NCI-H524 (cell line): ENCODE results near the gene SP9.

Experiments used
- DNase-seq, 2 experiments: peaks; one replicate each; lab custom pipeline; 2025; lab: John Stamatoyannopoulos, UW

Gene SP9

DNA sequence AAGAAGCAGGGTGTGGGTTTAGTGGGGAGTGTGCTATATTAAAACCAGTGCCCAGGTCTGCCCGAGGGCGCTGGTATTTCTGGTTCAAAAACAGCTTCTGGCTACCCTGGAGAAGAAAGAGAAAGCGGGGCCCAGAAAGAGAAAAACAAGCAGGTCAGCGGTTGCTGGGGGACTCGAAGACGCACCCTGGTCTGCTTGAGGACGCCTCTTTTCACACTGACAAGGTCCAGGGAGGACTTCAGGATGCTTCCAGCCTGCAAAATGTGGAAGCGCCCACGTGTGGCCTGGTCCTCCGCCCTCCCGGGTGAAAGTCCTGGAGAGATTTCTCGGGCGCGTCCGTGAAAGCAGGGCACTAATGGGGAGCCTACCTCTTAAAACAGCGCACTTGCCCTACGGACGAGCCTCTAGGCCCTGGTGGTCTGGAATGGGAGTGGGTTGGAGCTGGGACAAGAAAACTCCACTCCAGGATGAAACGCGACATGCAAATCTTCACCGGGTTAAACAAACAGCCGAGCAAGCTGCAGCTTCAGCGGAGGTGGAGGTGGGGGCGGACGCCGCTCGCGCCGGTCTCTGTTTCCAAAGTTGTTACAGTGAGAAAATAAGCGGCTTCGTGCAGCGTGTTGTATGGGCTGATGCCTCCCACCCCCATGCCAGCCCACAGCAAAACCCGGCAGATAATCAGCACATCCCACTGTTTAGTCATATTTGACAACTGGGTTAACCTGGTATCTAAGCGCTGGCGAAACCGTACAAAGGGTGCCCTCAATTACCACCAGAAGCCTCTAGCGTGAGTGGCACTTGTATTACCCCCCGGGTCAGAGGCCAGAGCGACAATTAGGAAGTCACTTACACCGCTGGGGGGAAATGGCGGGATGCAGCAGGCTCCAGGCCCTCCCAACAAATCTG, 1.1 kb upstream of the SP9 start:
- no peak for DNase-seq

DNA sequence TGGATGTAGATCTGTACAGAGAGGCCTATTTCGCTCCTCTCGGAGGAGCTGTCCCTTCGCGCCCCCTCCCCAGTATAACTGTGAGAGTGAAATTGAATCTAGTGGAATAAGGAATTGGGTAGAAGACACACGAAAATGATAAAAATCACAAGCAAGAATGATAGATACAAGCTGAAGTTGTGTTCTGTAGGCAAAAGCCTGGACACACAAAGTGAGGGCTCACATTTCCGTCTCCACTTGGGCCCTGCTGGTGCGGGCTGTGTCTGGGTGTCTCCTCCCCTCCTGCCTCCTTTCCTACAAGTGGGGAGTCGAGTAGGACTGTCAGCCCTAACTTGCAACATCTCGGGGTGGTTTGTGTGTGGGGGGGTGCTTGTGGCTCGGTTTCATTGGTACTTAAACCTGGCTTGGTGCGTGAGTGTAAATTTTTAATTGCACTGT, 457 bp upstream of the SP9 start:
- no peak for DNase-seq

DNA sequence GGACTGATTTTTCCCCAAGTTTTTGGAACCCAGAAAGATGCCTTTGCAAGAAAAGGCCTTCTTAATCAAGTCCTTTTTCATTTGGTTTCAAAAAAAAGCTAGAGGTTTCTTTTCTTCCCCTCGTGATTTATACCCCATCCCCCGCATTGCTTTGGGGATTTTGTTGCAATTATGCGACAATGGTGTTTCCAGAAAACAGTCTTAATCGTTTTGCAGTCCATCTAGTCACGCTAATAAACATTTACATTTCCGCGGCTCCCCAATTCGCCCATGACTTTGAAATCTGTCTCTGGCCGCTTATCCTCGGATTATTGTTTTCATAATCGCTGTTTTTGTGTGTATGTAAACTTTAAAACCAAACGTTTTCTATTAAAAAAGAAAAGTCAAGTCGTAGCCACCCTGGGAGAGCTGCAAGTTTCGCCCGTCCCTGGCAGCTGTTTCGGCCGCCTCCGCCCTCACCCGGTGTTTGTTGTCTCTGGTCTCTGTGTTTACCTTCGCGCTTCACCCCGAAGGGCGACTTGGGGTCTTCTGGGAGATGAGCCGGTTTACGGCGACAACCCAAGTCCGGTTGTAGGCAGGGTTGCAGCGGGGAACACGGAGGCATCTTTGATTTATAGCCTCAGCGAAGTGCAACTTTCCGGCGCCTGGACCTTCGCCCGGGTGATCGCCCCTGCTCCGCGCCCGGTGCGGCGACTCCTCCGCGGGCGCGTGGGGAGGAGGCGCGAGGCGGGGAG, 667 bp downstream of the SP9 start:
- peak in 1 of 2 experiments; percentile 17 for DNase-seq

DNA sequence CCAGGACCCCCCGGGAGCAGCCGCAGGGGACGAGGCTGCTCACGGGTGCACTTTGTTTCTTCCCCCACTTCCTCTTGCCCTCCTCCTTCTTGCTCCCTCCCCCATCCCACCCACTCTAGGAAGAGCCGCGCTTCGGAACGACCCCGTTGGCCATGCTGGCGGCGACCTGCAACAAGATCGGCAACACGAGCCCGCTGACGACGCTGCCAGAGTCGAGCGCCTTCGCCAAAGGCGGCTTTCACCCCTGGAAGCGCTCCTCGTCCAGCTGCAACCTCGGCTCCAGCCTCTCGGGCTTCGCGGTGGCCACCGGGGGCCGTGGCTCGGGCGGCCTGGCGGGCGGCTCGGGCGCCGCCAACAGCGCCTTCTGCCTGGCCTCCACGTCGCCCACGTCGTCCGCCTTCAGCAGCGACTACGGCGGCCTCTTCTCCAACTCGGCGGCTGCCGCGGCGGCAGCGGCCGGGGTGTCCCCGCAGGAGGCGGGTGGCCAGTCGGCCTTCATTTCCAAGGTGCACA, 1.3 kb downstream of the SP9 start:
- DNase-seq: peak; percentile 16 to 41

DNA sequence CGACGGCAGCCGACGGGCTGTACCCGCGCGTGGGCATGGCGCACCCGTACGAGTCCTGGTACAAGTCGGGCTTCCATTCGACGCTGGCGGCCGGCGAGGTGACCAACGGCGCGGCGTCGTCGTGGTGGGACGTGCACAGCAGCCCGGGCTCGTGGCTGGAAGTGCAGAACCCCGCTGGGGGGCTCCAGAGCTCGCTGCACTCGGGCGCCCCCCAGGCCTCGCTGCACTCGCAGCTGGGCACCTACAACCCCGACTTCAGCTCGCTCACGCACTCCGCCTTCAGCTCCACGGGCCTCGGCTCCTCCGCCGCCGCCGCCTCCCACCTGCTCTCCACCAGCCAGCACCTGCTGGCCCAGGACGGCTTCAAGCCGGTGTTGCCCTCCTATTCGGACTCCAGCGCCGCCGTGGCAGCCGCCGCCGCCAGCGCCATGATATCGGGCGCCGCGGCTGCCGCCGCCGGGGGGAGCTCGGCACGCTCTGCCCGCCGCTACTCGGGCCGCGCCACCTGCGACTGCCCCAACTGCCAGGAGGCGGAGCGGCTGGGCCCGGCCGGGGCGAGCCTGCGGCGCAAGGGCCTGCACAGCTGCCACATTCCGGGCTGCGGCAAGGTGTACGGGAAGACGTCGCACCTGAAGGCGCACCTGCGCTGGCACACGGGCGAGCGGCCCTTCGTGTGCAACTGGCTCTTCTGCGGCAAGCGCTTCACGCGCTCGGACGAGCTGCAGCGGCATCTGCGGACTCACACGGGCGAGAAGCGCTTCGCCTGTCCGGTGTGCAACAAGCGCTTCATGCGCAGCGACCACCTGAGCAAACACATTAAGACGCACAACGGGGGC, 2.0 kb downstream of the SP9 start:
- DNase-seq: peak; percentile 48 to 75

DNA sequence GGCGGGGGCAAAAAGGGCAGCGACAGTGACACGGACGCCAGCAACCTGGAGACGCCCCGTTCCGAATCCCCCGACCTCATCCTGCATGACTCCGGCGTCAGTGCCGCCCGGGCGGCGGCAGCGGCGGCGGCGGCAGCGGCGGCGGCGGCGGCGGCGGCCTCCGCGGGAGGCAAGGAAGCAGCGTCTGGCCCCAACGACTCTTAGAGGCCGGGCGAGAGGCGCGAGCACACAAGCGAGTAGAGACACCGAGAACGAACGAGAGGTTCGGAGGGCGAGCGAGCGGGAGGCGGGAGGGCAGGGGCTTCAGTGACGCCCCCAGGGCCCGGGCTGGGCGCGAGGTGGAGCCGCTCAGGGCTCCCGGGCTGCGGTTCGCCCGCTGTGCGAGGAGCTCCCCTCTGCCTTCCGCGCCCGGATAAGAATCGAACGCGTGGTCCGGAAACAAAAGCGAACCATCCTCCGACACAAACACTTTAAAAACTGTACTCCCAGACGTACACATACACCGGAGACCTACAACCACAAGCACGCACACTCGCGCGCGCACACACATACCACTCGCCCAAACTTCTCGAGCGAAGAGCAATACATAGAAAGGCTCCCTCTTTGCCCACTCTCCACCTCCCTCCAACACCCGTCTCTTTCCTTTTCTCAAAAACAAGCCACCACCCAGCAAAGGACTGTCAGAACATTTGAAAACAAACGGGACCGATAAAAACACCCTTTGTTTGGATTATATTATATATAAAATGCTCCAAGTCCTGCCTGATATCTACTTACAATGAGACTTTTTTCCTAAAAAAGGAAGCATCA, 2.8 kb downstream of the SP9 start:
- peak; percentile 26 to 54 for DNase-seq

DNA sequence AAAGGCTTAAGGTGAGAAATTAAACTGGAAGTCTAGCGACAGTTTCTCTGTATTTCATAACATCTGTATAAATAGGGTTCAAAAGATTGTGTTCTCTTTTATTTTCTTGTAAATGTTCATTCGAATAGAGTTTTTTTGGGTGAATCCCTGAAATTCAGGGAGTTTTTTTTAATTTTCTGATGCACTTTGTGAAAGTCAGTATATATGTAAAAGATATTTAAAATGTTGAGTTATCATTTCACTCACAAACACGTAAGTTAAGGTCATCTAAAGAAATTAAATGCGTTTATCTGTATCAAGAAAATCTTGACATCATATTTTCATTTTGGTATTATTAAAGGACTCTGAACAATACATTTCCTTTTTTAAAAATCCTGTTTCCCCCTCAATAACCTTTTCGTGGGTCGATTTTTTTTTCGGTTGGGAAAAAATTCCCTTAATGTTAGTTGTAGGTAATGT, 3.4 kb downstream of the SP9 start:
- no peak for DNase-seq

DNA sequence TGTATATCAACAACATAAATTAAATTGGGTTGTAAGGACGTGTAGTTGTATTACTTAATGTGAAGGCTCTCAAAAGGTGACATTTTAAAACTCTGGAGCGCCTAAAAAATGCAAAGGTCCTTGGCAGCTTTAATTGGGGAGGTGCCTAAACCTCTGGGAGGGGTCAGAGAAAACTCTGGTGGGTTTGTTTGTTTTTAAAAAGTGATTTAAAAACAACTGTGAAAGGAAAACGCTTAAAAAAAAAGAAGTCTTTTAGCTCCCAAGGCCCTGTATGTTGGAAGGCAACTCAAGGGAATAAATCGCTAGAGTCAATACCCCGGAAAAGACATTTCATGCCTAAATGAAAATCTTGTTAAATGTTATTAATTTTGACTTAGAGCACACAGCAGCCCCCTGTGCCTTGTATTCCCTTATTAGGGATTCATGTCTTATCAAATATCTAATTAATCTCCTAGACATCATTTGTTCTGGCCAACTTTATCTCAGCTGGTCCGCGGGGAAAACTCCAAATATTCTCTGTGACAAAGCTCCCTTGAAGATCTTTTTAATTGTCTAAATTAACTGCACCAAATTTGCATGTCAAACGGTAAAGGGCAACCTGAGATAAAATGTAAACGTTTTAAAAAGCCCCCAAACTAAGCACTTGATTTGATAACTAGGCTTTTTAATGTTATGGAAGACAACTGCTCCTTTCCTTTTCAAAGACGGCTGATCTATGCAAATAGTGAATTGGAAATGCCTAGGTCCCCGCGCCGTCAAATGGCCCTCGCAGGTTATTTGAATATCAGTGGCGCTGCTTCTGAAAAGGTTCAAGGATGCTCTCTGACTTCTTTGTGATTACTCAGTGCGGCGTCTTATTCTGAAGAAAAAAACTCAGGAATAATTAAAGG, 4.2 kb downstream of the SP9 start:
- no peak for DNase-seq

DNA sequence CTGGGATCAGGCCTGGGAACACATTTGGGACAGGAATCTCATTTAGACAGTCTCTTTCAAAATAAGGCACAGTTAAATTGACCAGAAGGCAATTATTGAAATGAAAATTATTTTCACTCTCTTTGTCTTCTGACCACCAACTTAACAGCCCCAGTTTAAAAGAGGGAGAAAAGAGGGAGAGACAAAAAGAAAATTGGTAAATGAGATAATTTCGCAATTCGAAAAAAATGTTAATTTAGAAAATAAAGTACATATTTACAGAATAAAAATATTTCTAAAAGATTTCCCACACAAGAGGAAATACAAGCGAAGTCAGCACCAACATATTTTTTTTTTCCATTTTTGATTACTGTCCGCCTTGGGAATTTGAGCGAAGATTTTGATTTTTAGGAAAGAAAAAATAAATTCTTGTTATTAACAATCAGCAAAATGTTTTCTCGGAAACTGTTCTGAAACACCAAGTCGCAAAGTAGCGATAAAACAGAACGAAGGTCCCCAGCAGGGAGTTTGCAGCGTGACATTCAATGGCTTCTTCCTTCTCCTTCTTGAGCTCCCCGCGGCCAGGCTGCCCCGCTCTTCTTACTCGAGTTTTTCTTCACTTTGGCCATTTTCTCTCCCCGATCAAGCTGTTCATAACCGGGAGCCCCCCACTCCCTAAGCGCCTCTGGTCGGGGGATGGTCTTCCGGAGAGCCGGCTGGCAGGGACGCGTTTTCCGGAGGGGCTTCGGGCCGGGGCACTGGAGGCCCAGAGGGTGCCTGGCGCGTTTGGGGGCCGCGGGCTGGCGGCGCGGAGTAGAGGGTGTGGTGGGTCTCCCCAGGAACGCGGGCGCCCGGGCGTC, 5.0 kb downstream of the SP9 start:
- peak in 1 of 2 experiments; percentile 5 for DNase-seq

DNA sequence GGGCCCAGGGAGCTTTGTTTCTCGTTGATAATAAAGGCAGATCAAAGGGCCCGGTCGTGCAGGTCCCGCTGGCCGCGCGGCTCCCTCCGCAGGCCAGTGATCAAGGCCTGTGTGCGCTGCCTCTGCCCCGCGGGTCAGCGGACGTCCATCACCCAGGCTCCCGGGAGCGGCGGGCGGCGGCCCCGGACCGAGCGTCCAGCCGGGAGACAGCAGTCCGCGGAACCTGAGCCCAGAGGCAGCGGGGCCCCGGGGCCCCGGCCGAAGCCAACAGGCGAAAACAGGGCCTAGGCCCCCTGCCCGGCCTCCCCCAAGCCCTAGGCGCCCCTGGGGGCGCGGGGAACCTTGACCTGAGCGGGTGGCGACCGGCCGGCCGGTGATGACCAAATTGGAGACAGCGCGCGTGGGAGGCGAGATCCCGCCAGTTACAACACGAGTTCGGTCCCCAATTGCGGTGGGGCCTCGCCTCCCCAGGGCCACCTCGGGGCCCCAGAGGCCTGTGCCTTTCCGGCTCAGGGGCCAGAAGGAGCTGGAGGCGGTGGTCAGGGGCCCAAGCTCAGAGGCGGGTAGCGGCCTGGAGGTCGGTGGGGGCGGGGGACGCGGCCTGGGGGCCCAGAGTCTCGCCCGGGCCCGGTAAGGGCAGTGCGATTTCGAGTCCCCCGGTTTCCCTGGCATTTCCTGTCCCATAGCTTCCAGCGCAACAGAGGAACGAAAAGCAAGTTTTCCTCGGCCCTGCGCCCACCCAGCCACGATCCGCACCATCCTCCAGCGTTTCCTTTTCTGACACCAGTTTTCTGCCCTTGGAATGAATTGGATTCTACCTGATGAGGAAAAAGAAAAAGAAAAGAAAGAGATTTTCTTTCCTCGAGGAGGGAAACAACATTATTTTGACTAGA, 5.9 kb downstream of the SP9 start:
- DNase-seq: no peak

DNA sequence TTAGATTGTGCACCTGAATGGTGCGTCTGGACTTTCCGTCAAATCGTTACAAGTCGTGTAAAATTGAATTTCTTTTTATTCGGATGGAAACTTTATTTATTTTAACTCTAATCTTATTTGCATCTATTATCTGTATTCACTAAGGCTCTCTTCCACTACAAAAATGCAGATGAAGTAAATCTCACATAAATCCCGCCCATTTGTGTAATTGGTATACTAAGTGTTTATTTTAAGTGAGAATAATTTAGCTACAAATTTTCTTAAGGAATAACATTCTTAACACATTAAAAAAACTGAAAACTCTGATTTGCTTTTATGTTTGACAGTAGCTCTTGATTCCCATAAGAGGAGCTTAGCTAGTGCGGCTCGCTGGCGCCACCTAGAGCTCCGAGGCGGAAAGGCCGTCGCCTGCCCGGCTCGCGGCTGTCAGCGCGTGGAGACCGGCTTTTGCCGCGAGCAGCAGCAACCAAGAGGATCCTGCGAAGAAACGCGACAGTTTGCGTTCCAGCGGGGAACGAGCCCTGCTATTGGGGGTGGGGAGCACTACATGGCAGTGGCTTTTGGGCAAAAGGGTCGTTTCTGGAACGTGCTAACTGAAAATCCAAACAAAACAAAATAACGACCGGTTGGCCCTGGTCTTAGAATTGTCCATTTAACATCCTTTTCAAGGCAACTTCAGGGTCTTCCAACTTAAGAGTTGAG, 6.7 kb downstream of the SP9 start:
- peak; percentile 42 to 83 for DNase-seq

DNA sequence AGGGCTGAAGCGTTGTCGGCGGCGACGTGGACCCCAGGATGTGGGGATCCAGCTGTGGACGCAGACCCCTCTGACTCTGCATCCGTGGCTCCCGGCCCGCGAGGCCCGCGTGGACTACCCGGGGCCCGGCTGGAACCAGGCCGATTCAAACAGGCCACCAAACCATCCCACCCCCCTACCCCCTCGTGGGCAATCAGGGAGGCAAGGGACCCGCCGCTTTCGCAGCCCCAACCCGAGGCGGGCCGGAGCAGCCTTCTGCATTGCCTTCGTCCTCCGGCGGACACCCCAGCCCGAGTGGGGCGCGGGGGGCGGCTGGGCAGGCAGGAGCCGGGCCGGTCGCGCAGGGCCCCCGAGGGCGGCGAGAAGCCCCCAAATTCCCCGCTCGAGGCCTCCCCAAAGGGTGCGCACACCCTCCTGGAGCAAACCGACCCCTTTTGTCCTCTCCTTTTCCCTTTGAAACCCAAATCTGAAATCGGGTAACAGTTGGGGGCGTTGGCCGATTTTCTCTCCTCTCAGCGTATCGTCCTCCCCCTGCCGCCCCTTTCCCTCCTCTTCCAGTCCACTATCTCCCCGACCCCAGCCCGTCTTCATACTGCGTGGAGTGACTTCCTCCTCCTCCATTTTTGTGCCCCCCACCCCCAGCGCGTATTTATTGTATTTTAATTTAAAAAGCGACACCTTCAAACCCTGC, 7.4 kb downstream of the SP9 start:
- no peak for DNase-seq

DNA sequence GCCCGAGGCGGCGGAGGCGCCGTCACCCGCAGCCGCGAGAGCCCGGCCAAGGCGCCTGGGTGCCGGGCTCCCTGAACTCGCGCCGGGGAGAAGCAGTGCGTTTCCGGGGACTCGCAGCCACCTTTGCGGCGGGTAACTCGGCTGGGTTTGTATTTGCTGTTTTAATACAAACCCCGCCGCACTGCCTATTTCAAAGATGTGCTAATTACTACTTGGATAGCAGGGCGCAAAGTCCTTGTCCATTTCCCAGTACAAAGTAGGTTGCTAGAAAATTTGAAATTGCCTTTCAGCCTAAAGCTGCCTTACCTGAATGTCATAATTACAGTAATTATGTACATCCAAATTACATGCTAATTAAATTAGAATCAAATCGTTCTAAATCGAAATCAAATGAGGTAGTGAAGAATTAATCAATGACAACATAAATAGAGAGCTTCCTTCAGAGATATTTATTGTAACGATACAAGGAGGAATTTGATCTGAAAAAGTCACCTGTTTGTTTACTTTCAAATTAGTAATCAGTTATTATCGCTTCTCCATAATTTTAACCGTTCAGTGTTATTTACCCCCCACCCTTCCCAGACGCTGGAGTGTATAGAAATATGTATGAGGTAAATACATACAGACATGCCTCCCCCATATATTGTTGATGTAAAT, 8.1 kb downstream of the SP9 start:
- DNase-seq: peak in 1 of 2 experiments; percentile 30

DNA sequence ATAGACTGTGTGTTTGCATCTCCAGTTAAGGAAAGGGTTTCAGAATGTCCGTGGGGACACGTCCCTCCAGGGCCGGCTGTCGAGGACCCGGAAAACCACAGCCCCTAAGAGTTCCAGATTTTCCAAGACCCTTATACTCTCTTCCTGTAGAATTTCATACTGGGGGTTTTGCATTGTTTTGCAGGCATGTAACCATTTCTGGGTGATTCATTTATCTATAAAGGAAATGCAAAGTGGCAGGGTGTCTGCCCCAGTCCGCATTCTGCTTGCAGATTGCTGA, 8.5 kb downstream of the SP9 start:
- DNase-seq: no peak

DNA sequence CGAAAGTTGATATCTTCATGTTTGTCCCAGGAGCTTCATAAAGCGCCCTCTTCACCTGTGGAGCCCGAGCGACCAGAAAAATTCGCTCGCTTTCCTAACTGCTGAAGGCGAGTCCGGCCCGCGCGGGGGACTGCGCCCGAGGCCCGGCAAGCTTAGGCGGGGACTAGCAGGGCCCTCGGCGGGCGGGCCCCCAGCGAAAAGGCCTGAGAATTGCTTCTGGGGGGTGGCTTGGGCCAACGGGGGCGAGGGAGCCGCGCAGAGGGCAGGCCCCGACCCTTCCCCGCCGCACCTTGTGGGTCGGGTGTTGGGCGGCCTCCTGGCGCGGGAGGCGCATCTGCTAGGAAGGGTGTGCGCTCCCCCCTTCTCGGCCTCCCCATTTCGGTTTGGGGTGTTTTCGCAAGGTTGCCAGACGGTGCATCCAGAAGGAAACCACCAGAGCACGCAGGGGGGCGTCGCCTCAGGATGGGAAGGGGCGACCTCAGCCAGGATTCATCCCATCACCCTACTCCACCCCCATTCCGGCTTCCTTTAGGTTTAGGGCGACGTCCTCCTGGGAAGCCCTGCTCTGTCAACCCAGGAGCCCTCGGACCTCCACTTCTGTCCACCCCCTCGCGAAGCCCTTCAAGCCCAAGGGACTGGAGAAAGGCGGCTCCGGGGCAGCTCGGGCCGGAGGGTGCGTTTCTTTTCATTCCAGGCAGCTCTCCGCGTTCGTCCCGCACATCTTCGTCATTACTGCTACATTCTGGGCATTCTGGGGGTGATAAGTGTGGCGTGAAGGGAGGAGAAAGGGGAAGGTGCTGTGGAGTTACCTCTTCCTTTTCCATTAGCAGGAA, 9.1 kb downstream of the SP9 start:
- DNase-seq: no peak
